Mucosa of rectum (tissue), 2 donors: ENCODE measurements around the gene GTF2F2.

ENCODE experiments used
- H3K27ac ChIP-seq, 2 donors: one replicate each; pipeline ENCODE4 v1.7.0; 2013; ENCODE audit warnings: inconsistent platforms in 2 of 2, low read depth in 2 of 2, low read length in 2 of 2
- H3K27me3 ChIP-seq, 2 donors: one replicate each; pipeline ENCODE4 v1.7.0; 2013; ENCODE audit warnings: low read length in 2 of 2; ENCODE audit not compliant: control insufficient read depth in 2 of 2, insufficient read depth in 2 of 2
- H3K36me3 ChIP-seq, 2 donors: one replicate each; pipeline ENCODE4 v1.7.0; 2013; ENCODE audit warnings: low read length in 2 of 2; ENCODE audit not compliant: control insufficient read depth in 2 of 2, insufficient read depth in 2 of 2
- H3K4me1 ChIP-seq, 2 donors: one replicate each; pipeline ENCODE4 v1.7.0; 2013; ENCODE audit warnings: low read length in 2 of 2, mild to moderate bottlenecking in 1 of 2; ENCODE audit not compliant: control insufficient read depth in 2 of 2, insufficient read depth in 2 of 2
- H3K4me3 ChIP-seq, 2 donors: one replicate each; pipeline ENCODE4 v1.7.0; 2013; ENCODE audit warnings: low read length in 2 of 2
- H3K9ac ChIP-seq, 2 donors: one replicate each; pipeline ENCODE4 v1.7.0; 2013; ENCODE audit warnings: low read length in 2 of 2, low read depth in 1 of 2, mild to moderate bottlenecking in 1 of 2
- H3K9me3 ChIP-seq, 2 donors: one replicate each; pipeline ENCODE4 v1.7.0; 2013; ENCODE audit warnings: low read length in 2 of 2; ENCODE audit not compliant: control insufficient read depth in 2 of 2
- donor health status: healthy.
- donor health status: Normal muscosa, but diverticular disease.

Gene GTF2F2

DNA sequence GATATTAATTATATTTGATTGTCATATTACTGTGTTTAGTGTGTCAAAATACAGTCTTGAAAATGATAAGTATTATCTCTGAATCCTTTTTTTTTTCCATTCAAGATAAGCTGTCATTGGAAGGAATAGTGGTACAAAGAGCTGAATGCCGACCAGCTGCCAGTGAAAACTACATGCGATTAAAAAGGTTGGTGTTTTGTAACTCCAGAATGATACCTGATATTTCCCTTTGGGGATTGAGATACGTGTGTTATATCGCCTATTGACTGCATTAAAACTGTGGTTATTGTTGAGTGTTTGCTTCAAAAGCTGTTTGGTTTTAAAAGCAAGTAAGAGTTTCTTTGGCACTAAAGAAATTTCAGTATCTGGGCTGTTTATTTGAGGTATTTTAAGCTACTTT is 87.0 kb downstream of the GTF2F2 start:
- H3K36me3 ChIP-seq: peaks cover 0 to 8% of the 10 kb centered on the region in 2 donors
- no peaks in the 10 kb centered on the region for H3K9me3 ChIP-seq
- H3K27me3 ChIP-seq: no peaks in the 10 kb centered on the region
- no peak overlapping the region for H3K27ac ChIP-seq
- H3K9ac ChIP-seq: no peak overlapping the region
- no peak overlapping the region for H3K4me3 ChIP-seq
- peaks cover 3 to 9% of the 10 kb centered on the region in 2 donors for H3K4me1 ChIP-seq

DNA sequence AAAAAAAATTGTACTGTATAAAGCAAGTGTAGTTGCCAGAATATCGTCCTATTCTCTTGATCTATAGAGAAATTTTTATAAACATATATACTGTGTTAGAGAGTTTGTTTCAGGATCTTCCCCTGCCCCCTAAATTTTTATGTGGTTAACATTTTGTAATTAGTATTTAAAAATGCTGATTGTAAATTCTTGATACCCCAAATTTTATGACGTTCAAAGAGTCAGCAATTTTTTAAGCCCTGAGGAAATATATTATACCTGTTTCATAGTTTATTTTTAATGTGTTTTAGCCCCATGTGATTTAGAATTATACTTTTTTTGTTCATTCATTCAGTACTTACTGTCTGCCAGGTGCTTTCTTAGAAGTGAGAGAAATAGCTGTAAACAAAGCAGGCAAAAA is 87.8 kb downstream of the GTF2F2 start:
- Histone ChIP-seq H3K27me3 (no peaks in the 10 kb centered on the region), H3K27ac (no peak overlapping the region), H3K36me3 (peaks cover 0 to 8% of the 10 kb centered on the region in 2 donors), H3K9ac (no peak overlapping the region), H3K9me3 (no peaks in the 10 kb centered on the region), H3K4me1 (peaks cover 3 to 9% of the 10 kb centered on the region in 2 donors), H3K4me3 (no peak overlapping the region)

DNA sequence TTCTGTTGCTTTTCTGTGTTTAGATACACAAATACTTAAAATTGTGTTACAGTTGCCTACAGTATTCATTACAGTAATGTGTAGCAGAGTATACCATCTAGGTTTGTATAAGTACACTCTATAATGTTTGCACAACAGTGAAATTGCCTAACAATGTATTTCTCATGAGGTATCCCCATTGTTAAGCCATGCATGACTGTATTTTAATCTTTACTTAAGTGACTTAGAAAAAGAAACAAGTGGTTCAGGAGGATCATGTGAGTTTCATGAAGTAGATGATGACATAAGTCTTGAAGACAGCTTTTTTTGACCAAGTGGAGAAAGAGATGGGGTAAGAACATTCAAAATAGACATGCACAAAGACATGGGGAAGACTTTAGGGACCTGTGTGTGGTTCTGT is 88.9 kb downstream of the GTF2F2 start:
- Histone ChIP-seq H3K36me3 (peaks cover 0 to 8% of the 10 kb centered on the region in 2 donors), H3K27ac (no peak overlapping the region), H3K9me3 (no peaks in the 10 kb centered on the region)

DNA sequence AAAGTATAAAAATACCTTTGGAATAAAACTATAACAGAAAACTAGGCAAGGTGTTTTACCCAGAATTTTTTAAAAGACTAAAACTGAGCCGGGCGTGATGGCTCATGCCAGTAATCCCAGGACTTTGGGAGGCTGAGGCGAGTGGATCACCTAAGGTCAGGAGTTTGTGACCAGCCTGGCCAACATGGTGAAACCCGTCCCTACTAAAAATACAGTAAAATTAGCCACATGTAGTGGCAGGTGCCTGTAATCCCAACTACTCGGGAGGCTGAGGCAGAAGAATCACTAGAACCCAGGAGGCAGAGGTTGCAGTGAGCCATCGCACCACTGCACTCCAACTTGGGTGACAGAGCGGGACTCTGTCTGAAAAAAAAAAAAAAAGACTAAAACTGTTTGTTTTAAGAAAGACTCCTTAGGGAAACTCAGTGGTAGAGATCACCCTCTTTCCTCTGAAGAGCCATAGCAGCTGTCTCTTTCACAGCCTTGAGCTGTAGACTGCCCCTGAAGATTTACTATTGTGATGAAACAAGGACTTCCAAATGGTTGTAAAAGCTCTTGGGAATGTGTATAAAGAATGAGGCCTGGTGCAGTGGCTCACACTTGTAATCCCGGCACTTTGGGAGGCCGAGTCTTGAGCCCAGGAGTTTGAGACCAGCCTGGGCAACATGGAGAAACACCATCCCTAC is 95.2 kb downstream of the GTF2F2 start:
- Histone ChIP-seq H3K27ac (no peak overlapping the region), H3K4me3 (no peak overlapping the region), H3K27me3 (no peaks in the 10 kb centered on the region), H3K4me1 (peaks cover 0 to 7% of the 10 kb centered on the region in 2 donors), H3K9me3 (no peaks in the 10 kb centered on the region), H3K36me3 (no peaks in the 10 kb centered on the region), H3K9ac (no peak overlapping the region)

More for the DNA sequence above, 88.9 kb downstream of the GTF2F2 start:
- H3K9ac ChIP-seq: no peak overlapping the region
- H3K27me3 ChIP-seq: no peaks in the 10 kb centered on the region
- peaks cover 3 to 9% of the 10 kb centered on the region in 2 donors for H3K4me1 ChIP-seq
- H3K4me3 ChIP-seq: no peak overlapping the region

DNA sequence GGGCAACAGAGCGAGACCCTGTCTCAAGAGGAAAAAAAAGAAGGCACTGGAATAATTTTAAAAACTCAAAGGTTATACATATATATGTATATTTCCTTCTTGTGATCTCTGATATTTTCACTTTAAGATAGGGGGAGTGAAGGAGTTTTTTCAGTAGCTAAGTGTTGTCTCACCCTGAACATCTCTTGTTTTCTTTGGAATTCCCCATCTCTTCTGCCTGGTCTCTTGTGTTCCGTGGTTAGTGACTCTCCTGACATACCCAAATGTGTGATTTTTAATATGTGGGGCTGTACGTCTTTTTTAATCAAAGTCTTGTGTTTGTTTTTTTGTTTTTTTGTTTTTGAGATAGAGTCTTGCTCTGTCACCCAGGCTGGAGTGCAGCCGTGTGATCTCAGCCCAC is 95.9 kb downstream of the GTF2F2 start:
- Histone ChIP-seq H3K9me3 (no peaks in the 10 kb centered on the region), H3K4me3 (no peak overlapping the region), H3K9ac (no peak overlapping the region), H3K36me3 (no peaks in the 10 kb centered on the region), H3K27ac (no peak overlapping the region), H3K27me3 (no peaks in the 10 kb centered on the region), H3K4me1 (peaks cover 0 to 7% of the 10 kb centered on the region in 2 donors)

DNA sequence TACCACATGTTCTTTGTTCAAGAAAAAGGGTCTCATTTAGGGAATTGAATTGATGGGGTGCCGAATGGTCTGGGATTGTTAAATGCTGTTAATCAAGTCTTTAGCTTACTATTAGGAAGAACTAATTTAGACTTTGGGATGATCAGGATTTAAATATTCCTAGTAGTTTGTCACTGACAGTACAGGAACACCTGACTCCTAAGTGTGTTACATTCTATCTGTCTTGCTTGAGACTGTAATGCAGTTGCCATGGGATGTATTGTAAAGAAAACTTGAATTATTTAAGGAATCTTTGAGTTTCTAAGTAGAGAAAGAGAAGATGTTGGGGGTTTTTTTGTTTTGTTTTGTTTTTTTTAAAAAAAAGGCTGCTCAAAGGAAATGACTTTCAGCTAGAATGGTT is 98.4 kb downstream of the GTF2F2 start:
- H3K4me3 ChIP-seq: no peak overlapping the region
- no peaks in the 10 kb centered on the region for H3K9me3 ChIP-seq
- H3K9ac ChIP-seq: no peak overlapping the region
- no peaks in the 10 kb centered on the region for H3K36me3 ChIP-seq
- no peaks in the 10 kb centered on the region for H3K27me3 ChIP-seq
- peaks cover 0 to 7% of the 10 kb centered on the region in 2 donors for H3K4me1 ChIP-seq
- no peak overlapping the region for H3K27ac ChIP-seq

DNA sequence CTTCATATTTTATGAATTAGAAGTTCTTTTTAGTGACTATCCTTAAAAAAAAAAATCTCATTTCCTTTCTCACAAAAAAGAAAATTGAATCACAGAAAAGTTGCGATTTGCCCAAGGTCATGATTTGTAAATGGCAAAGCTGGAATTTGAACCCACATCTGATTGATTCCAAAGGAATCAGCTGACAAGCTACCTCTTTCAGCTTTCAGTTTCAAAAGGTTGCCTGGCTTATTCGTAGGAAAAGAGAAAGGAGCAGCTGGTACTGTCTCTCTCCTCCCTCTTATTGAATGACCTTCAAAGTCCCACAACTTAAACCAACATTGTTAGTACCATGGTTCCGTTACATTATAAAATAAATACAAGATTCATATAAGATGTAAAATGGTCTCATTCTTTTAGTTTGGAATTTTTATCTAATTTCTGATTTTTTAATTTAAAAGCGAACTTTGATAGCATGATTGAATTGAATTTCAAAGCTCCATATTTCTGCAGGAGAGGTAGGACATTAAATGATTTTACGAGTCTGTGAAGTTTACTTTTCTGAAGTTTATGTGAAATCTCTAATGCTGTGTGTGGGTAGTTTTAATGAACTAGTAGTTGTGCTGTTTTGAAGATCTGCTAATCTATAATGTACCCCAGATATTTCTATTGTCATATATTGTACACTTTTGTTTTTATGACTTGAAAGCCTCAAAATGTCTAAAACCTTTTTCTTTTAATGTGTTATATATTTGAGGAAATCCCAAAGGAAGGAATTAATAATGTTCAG is 99.0 kb downstream of the GTF2F2 start:
- no peak overlapping the region for H3K27ac ChIP-seq

DNA sequence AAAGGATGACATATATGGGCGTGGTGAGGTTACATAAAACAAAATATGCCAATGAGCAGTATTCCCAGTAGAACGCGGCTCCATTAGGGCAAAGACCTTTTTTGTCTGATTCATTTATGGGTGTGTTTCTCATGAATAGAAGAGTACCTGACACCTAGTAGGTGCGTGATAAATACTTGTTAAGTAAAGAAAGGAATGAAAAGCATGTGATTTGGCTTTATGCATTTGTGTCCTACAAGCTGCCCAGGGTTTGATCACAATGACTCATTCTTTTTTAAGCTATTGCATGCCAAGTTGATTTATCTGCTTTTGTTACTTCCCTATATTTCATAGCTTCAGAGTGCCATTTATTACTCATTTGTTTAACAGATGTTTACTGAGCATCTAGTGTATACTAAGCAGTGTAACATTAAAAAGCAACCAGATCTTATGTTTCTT is 99.6 kb downstream of the GTF2F2 start:
- Histone ChIP-seq H3K9me3 (no peaks in the 10 kb centered on the region), H3K4me3 (no peak overlapping the region), H3K36me3 (no peaks in the 10 kb centered on the region), H3K27ac (no peak overlapping the region), H3K9ac (no peak overlapping the region), H3K27me3 (no peaks in the 10 kb centered on the region), H3K4me1 (peaks cover 0 to 7% of the 10 kb centered on the region in 2 donors)

More for the DNA sequence above, 99.0 kb downstream of the GTF2F2 start:
- Histone ChIP-seq H3K9me3 (no peaks in the 10 kb centered on the region), H3K36me3 (no peaks in the 10 kb centered on the region), H3K27me3 (no peaks in the 10 kb centered on the region), H3K9ac (no peak overlapping the region), H3K4me1 (peaks cover 0 to 7% of the 10 kb centered on the region in 2 donors), H3K4me3 (no peak overlapping the region)

DNA sequence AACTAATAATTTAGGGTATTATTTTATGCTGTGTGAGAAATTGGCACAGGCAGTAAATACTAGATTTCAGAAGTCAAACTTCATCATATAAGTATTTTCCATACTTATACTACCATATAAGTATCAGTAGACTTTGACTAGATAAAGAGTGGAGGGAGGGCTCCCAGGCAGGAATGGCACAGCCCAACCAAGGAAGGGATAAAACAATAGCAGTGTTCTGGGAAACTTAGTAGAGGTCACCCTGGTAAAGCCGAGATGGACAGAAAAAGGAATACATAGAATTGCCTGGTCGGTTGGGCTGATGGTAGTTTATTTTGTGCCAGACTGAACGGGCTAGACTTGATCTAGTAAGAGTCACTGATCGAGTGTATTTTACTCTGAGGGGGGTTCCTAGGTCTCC is 100.1 kb downstream of the GTF2F2 start:
- H3K9ac ChIP-seq: no peak overlapping the region
- H3K9me3 ChIP-seq: no peaks in the 10 kb centered on the region
- H3K27ac ChIP-seq: no peak overlapping the region
- no peaks in the 10 kb centered on the region for H3K36me3 ChIP-seq
- no peaks in the 10 kb centered on the region for H3K27me3 ChIP-seq
- H3K4me1 ChIP-seq: peaks cover 0 to 7% of the 10 kb centered on the region in 2 donors
- no peak overlapping the region for H3K4me3 ChIP-seq

DNA sequence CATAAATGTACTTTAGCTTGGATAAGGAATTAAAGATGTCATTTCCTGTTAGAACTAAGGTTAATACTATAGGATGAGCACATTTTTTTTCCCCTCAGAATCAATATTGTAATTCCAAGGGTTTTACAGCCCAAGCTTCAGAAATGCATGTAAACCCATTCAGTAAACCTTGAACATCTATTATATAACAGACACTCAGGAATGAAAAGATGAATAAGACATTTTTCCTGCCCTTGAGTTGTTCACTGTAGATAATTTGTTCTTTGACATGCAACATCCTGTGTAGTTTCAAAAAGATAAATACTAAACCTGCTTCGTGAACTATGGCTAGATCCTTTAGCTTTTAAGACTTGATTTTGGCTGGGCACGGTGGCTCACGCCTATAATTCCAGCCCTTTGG is 102.2 kb downstream of the GTF2F2 start:
- Histone ChIP-seq H3K27me3 (no peaks in the 10 kb centered on the region), H3K27ac (no peak overlapping the region), H3K4me3 (no peak overlapping the region), H3K9ac (no peak overlapping the region), H3K9me3 (no peaks in the 10 kb centered on the region), H3K36me3 (no peaks in the 10 kb centered on the region), H3K4me1 (peaks cover 0 to 7% of the 10 kb centered on the region in 2 donors)
